ENCODE data around the gene CRIP1.
A peak's percentile ranks its signal among the peaks of the same experiment; 100 is the strongest.

The CRIP1 gene

DNA sequence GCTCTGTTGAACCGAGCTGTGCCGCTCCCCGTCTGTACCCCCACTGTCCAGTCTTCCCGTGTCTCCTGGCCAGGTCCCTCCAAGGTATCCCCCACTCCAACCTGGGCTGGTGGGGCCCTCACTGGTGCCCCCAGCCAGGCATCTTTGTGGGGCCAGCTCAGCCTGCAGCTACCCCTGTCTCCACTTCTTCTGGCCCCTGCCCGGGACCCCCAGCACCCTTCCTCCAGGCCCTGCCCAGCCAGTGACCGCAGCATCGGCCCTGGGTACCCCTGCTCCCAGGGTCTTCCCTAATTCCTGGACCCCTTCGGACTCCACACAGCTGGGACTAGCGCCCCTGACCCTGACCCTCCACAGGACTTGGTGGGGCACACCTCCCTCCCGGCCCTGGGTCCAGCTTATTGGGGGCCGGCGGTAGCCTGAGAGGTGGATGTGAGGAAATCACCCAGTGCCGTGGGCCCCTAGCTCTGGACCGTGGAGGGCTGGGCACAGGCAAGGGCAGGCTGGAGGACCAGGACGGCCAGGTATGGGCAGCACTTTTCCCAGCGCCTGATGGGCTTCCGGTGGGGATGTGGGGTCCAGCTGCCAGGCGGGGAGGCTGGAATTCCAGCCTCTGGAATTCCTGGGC is 4.1 kb upstream of the CRIP1 start:
- DNase-seq: no peak

DNA sequence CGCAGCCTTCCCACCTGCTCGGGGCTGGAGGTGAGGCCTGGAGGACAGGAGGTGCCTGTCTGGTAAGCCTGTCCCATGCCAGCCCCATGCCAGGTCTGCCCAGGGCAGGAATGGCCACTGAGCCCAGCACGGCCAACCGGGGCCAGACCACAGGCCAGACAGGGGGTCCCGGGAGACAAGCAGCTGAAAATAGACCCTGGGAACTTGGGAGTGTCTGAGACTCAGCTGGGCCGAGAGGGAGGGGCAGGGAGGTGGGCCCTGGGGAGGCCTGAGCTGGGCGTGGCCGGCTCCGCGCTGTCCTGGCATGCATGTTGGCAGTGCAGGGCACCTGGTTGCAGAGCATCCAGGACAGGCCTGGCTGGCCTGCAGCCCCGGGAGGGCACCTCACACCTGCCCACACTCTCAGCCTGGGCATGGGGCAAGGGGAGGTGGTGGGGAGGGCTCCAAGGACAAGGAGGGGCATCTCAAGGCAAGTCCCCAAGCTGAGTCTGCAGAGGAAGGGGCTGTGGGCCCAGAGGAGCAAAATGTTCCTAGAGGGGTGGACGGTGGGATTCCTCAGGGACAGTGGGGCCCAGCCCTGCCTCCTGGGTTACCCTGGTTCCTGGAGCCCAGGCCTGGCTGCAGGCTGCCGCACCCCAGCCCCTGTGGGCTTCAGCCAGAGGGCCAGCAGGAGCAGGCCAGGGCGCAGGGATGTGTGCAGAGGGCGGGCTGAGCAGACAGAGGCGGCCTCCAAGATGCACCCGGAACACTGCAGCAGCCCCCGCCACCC is 3.2 kb upstream of the CRIP1 start:
- DNase-seq: no peak

DNA sequence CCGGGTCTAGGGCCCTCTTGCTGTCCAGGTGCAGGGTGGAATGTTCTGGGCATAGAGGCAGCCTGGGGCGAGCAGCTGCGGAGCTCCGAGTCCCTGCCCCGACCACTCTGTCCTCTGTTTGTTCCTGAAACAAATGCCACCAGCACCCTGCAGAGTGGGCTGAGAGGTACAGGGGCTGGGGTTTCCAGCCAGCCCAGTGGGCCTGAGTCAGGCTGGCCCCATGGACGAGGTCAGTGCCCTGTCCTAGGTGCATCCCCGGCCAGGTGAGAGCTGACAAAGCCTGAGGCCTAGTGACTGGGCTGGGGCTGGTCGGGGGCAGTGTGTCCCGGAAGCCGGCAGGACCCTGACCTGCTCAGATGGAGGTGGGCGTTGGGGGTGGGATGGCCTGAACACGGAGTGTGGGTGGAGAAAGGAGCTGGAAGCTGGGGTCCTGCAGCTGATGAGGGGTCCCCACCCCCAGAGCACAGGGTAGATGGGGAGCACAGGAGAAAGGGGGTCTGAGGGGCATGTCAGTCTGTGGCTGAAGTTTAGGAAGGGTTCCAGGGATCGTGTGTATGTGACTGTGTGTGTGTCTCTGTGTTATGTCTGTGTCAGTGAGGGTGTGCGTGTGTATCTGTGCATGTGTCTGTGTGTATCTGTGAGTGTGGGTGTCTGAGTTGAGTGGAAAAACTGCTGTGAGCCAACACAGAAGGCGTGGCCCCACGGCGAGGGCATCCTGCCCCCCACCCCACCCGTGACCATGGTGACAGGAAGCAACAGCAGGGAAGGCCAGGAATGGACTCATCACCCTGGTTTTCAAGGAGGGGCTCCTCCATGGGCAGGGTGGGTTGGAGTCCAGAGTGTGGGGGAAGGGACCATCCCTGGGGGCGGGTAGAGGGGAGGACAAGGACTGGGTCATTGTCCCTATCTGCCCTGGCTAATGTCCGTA is 2.4 kb upstream of the CRIP1 start:
- no peak for DNase-seq

DNA sequence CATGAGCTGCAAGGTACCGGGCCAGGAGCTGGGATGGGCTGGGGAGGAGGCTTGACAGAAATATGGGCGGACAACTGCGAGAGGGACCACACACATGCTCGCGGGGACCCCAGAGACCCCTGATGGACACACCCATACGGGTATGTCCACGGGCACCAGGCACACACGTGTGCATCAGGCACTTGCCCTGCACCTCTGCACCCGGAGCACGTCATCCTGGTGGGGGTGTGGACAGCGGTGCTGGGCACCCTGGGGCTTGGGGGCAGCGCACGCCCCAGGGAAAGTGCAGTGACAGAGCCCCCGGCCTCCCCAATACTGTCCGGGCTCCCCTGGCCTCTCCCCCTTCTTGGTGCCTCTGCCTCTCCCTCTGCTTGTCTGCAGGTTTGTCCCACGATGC is 1.7 kb upstream of the CRIP1 start:
- no peak for DNase-seq

DNA sequence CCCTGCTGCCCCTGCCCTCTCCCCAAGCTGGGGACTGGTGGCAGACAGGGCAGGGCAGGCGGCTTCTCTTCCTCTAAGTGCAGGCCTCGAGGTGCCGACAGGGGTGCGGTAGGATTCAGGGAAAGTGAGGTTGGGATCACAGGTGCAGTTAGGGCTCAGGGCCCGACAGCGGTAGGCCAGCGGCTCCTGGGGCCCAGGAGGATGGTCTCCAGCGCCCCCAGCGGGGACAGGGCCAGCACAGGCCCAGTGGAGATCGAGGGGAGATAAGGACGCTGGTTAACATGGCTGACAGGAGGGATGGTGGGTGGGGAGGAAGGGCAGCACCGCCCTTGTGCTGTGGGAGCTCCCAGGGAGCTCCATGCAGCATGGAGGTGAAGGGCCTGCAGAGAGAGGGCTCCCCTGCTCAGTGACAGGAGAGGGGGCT is 935 bp upstream of the CRIP1 start:
- DNase-seq: no peak

DNA sequence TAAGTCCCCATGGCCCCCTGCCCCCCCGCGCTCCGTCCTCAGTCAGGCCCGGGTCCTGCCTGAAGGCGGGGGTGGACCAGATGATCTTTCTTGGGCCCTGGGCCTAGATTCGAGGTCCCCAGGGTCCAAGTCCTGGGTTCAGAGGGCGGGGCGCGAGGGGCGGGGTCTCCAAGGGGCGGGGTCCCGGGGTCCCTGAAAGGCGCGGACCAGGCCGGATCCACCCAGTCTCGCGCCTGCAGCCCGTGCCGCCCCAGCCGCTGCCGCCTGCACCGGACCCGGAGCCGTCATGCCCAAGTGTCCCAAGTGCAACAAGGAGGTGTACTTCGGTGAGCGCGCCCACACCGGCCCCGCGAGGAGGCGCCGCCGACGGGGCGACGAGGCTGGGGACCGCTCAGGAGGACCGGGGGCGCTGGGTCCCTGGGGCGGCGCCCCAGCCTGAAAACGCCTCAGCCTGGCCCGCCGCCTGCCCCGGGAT is 325 bp downstream of the CRIP1 start:
- DNase-seq: no peak

DNA sequence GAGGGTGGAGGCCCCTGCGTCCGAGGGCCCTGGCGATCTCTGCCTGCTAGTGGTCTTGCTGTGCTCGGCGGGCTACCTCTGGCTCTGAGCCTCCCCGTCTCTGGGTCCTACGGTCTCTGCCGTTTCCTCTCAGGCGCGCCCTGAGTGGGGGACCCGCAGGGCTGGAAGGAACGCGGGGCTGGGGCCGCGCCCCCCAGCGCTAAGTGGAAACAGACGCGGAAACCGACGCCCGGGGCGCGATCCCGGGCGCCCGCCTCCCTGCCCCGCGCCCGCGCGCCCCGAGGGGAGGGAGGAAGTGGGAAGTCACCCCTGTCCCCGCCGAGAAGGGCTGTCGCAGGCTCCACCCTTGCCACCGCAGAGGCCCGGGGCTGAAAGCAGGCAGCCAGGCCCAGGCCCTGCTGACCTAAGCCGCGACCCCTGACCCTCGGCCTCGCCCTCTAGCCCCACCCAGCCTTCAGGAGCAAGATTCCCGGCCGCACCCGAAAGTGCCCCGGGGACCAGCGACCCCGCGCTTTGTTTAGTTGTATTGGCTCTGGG is 831 bp downstream of the CRIP1 start:
- DNase-seq: no peak

DNA sequence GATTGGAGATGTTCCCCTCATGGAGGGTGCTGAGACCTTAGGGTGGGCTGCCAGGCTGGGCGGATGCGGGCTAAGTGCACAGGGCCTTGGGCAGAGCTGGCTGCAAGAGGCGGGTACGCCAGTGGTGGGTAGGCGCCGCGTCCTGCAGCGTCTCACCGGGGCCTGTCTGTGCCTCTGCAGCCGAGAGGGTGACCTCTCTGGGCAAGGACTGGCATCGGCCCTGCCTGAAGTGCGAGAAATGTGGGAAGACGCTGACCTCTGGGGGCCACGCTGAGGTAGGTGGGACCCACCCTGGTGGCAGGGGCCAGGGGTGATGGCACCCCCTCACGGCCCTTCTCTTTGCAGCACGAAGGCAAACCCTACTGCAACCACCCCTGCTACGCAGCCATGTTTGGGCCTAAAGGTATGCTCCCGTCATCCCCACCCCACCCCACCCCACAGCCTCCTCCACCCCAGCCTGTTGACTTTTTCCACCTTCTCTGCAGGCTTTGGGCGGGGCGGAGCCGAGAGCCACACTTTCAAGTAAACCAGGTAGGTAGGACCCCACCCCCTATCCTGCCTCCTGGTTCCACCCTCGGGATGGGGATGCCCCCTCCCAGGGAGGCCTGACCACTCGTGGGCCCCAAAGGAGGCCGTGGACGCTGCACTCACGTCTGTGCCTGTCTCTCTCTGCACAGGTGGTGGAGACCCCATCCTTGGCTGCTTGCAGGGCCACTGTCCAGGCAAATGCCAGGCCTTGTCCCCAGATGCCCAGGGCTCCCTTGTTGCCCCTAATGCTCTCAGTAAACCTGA is 1.5 kb downstream of the CRIP1 start:
- DNase-seq: no peak

DNA sequence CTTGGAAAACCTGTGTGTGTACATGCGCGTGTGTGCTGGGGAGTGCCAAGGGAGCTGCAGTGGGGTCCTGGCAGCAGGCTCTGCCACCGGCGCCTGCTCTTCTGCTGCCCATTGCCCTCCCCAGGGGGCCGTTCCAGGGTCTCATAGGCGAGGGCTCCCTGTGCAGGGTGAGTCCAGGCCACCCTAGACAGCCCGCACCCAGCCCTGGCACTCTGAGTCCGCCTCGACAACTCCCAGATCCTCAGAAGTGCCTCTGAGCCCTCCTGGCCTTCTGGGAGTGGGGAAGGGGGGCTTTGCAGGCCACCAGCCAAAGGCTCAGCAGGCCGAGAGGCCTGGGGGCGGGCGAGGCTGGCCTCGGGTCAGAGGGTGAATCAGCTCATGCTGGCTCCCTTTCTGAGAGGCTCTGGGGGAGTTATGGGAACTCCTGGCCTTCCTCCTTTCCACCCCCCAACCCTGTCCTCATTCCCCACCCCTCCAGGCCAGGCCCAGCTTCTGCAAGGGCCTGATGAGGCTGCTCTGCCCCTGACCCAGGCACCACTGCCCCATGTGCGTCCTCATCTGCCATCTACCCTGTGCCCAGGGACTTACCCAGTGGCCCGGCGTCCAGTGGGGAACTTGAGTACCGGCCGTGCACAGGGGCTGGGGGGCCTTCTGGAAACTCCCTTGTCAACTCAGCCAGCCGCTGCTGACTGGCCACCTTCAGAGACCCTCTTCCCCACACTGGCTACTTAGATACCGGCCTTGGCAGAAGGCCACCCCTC is 2.3 kb downstream of the CRIP1 start:
- no peak for DNase-seq

DNA sequence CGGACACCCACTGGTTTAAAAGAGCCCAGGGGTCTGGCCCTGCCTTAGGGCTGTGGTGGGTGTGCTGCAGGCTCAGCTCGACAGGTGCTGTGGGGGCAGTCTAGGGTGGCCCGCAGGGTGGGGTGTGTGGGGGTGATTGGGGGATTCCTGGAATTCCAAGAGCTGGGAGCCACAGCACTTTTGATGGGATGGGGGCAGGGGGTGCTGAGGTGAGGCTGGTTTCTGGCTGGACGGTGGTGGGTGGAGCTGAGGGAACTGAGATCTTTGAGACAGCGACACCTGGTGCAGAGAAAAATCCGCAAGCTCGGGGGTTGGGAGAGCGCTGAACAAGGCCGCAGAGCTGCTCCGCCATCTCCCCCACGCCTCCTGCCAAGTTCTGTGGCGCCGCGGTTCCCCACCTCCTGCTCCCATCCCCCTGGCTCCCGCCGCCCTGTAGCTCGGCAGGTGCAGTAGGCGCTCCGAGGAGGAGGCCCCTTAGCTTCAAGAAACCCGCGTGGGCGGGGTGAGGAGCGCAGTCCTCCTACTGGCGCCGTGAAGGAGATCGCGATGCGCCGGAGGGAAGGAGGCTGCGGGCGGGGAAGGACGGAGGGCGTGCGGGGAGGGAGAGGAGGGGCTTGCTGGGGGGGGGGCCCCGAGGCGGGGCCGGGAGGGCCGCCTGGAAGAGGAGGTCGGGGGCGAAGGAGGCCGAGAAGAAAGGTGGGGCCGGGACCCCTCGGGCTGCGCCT is 3.0 kb downstream of the CRIP1 start:
- DNase-seq: peak; percentile 57

DNA sequence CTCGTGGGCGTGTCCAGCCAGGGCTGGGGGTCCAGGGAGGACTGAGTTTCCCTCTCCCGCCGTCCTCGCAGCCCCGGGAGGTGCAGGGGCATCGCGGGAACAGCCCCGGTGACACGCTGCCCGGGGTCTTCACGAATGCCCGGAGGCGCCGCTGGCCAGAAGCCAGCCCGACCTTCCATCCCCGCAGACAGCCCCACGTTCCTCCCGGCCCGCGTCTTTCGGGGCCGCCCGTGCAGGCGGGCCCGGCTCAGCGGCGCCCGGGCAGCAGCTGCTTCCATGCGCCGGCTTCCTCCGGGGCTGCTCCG is 3.5 kb downstream of the CRIP1 start:
- no peak for DNase-seq

DNA sequence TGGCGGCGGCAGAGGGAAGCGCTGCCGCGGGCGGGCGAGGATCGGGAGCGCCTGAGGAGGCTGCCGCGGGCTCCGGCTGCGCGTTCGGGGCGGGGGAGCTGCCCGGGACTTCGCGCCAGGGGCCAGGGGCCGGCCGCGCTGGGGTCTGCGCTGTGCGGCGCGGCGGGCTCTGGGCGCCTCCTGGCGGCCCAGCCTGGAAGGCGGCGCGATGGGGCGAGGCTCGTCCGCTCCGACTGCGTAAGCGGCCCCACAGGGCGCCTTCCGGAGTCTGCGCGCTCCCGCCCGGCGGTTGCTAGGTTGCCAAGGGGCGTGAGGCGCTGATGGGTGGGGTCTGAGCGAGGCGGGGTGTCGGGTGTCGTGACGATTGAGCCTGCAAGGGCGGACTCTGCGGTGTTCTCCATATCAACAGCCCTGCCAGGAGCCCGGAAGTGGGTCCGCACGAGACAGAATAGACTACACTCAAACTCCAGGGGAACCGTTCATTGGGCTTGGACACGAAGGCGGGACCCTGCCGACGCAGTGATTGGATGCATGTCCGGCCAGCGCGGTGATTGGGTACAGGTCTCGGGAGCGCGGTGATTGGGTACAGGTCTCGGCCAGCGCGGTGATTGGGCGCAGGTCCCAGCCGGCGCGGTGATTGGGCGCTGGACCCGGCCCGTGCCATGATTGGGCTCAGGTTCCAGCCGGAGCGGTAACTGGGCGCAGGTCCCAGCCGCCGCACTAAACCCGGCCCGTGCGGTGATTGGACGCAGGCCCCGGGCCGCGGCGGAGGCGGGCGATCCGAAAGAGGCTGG is 4.1 kb downstream of the CRIP1 start, which contains the start of gene TEDC1:
TSS of gene TEDC1 (plus strand) at position 675 of the 794 bp plus-strand sequence. CDS start 130 bp downstream, outside the sequence.
- peak; percentile 98 for DNase-seq

DNA sequence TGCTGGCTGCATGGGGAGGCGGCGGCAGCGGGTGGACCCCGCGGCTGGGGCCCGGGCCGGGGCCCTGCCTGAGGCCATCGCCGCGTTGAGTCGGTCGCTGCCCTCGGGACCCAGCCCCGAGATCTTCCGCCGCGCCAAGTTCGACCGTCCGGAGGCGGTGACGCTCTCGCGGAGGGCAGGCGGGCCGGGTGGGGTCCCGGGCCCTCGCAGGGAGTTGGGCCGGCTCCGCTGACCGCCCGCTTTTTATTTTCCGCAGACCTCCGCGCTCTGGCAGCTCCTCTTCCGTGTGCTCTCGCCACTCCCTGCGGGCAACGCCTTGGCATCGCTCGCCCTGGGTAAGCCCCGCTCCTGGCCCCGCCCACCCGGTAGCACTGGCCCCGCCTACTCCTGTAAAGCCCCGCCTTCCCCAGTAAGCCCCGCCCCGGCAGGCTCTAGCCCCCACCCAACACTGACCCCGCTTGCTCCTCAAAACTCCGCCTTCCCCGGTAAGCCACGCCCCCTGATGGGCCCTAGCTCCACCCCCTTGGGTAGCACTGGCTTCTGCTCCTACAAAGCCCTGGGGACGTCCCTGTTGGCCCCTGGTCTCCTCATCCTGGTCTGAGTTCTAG is 4.8 kb downstream of the CRIP1 start:
- peak; percentile 44 for DNase-seq

DNA sequence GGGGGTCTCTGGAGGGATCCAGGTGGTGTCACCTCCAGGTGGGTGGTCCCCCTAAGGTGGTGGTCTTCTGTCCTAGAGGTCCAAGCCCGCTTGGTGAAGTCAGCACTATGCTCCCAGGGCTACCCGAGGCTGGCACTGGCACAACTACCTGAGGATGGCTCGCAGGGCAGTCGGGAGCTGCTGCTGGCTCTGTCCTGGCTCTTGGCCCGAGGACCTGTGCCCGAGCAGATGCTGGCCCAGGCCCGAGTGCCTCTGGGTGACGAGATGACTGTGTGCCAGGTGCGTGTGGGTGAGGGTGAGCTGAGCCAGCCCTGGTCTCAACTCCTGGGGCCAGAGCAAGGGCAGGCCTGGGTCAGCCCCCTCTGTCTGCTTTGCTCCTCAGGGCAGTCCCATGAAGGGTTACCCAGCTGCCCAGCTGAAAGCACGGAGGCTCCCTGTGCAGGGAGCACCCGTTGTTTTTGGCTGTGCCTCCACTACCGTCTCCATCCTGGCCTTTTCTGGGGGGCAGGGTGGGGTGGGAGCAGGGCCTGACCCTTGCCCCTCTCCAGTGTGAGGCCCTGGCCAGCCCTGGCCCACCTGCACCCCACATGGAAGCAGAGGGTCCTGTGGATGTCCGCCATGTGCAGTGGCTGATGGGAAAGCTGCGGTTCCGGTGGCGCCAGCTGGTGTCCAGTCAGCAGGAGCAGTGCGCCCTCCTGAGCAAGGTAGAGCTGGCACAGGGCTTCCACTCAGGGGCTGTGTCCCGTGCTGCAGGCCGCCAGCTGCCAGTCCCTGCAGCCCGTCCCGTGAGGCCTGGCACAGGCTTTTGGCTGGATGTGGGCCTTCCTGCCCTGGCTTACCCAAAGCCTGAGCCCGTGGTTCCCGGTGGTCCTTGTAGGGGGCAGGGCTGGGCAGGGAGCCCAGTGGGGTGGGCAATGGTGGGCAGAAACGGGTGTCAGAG is 5.6 kb downstream of the CRIP1 start:
- DNase-seq: no peak

DNA sequence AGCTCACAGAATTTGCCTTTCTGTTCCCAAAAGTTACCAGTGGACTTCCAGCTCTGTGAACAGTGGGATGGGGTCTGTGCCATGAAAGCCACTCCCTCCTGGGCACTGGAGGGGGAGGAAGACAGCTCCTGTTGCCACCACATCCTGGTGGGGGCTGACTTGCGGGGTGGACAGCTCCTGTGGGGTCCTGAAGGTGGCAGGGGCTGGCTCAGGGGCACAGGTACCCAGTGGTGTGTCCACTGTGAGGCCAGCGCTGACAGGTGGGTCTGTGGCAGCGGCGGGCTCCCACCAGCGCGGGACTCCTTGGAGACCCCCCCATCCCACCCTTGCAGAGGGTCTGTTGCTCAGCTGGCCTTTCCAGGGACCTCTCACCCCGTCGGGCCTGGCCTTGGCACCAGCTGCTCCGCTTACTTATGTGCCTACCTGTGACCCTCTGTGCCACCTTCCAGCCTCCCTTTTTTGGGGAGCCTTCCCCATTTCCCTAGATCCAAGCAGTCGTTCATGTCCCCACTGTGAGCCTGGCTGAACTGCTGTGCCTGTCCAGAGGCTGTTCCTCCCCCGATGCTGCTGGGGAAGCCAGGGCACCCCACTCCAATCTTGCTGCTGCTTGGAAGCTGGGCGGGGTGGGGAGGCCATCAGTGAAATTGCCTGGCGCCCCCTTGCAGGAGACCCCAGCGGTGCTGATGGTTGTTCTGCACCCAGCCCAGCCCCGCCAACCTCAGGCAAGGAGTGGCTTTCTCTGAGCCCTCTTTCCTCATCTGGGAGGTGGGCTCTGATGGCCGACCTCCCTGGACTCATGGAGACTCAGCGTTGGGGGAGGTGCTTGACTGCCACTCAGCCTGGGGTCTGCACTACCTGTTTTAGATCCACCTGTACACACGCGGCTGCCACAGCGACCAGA is 6.5 kb downstream of the CRIP1 start:
- DNase-seq: no peak

DNA sequence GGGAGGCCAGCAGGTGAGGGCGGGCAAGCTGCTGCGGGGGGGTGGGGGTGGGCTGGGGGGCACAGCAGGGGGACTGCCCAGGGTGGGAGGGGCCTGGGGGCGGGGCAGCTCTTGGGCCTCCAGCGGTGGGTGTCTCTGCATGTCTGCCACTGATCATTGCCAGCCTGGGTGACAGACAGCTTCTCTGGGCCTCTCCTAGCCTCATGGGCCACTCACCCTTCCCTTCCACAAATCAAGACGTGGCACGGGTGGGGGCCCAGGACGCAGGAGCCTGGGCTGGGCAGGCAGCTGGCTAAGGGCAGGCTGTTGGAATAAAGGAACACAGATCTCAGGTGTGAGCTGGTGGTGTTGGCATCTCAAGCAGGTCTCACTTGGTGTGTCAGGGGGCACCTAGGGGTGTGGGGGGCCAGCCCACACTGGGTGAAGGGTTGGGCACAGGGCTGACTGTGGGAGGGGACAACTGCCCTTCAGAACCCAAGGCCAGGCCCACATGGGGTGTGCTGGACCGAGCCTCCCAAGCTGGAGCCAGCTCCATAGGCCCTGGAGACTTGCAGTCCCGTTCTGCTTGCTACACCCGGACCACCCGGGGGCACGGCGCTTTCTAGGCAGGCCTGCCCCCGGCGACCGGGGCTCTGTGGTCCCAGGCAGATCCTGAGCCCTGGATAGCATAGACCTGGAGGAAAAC is 7.4 kb downstream of the CRIP1 start:
- DNase-seq: no peak

DNA sequence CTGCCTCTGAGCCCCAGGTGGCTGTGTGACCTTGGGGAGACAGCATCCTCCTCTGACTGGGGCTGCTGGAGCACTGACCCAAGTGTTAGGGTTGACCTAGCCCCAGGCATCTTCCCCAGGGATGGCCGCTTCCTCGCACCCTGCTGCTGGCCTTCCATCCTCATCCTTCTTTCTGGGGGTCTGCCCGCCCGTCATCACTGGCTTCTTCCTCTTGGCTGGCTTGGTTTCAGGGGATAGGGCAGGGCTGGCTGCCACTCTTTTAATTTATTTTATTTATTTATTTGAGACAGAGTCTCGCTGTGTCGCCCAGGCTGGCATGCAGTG is 7.9 kb downstream of the CRIP1 start:
- DNase-seq: no peak
